GM13977 (cell line): ENCODE measurements around the gene SELE.
"Not testable (repeated sequence)": the region's sequence is repeated elsewhere in the genome, so short reads cannot be mapped to it uniquely, and the experiment has no call there.

ENCODE experiments used
- DNase-seq: peaks from one replicate; pipeline ENCODE4 v3.0.0; 2012; ENCODE audit warnings: low spot score
- in situ Hi-C: fragments of 300-500 bp; cut with MboI; formaldehyde crosslinking; loops from one replicate; pipeline ENCODE4 v1.12.0; 2022; ENCODE audit warnings: low sequenced_read_pairs, low pct_unique_long_range_greater_than_20kb, mixed read lengths, inconsistent platforms; ENCODE audit not compliant: unreplicated experiment
- TF ChIP-seq, protein P1 (sequence below): IDR thresholded peaks from 2 replicates; pipeline ENCODE4 v1.5.1; 2012; ENCODE audit warnings: mild to moderate bottlenecking, control low read depth; ENCODE audit not compliant: insufficient read depth; ENCODE audit errors: extremely low read depth, missing control alignments

The SELE gene

DNA sequence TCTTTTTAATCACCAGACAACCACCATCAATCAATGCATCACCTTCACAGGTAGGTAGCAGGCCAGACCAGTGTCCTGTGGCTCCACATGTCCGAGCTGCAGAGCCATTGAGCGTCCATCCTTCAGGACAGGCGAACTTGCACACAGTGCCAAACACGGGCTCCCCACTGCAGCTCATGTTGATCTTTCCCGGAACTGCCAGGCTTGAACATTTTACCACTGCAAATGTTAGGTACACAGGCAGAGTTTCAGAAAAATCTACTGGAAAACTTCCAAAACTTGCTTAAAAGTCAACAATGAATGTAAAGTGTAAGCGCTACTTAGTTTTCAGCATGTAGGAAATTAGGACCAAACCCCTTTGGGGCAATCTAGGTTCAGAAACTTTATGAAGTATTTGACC, 6.6 kb downstream of the SELE start:
- in situ Hi-C loops = no loop called here

DNA sequence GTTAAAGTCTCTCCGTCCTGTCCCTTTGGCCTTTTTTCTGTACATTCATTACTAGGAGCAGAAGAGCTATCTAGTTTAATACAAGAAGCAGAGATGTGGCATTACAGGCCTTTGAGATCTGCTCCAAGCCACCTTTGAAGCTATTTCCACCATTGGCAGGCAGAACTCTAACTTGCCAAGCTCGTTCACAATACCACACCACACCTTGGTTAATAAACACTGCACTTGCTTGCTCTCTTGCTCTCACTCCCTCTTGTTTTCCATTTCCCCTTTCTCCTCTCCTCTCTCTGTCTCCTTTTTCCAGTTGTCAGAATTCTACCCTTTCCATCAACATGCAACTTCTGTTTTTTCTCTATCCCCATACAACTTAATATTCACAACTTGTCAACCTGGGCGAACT, 7.0 kb downstream of the SELE start:
- DNase-seq = no peak
- TF ChIP-seq, protein P1, sequence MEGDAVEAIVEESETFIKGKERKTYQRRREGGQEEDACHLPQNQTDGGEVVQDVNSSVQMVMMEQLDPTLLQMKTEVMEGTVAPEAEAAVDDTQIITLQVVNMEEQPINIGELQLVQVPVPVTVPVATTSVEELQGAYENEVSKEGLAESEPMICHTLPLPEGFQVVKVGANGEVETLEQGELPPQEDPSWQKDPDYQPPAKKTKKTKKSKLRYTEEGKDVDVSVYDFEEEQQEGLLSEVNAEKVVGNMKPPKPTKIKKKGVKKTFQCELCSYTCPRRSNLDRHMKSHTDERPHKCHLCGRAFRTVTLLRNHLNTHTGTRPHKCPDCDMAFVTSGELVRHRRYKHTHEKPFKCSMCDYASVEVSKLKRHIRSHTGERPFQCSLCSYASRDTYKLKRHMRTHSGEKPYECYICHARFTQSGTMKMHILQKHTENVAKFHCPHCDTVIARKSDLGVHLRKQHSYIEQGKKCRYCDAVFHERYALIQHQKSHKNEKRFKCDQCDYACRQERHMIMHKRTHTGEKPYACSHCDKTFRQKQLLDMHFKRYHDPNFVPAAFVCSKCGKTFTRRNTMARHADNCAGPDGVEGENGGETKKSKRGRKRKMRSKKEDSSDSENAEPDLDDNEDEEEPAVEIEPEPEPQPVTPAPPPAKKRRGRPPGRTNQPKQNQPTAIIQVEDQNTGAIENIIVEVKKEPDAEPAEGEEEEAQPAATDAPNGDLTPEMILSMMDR = no peak
- in situ Hi-C loops = no loop called here

More for the DNA sequence above, 6.6 kb downstream of the SELE start:
- no peak for DNase-seq
- TF ChIP-seq, protein P1 = no peak

DNA sequence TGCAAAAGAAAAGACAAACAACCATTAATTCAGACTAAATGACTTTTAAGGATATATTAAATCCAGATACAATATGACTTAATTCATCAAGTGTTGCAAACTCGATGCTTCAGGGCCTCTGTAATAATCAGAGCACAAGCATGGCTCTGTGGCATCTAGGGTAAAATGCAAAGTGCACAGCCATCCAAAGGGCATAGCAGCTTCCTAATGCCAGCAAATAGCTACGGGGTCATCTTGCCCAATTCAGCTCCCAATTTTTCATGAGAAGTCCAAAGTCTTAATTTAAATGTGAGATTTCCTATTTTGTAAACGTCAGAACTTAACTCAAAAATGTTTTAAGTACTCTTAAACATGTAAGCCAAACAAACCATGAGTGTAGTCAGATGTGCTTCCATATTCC, 7.9 kb downstream of the SELE start:
- TF ChIP-seq, protein P1 = no peak
- DNase-seq = no peak
- in situ Hi-C loops = no loop called here

DNA sequence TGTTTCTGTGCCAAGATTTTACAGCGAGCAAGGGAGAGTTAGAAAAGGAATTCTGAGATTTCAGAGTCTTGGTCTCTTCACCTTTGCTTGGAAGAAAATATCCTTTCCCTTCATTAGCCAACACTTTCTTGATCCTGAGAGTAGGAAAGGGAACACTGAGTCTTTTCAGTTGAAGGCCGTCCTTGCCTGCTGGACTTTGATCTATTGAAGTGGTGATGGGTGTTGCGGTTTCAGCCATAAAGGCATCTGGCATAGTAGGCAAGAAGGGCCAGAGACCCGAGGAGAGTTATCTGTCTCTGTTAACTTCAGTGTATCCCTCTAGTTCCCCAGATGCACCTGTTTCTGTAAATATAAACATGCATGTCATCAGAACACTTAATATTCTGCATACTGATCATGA, 9.7 kb downstream of the SELE start:
- no peak for DNase-seq
- in situ Hi-C loops = no loop called here
- TF ChIP-seq, protein P1 = no peak

DNA sequence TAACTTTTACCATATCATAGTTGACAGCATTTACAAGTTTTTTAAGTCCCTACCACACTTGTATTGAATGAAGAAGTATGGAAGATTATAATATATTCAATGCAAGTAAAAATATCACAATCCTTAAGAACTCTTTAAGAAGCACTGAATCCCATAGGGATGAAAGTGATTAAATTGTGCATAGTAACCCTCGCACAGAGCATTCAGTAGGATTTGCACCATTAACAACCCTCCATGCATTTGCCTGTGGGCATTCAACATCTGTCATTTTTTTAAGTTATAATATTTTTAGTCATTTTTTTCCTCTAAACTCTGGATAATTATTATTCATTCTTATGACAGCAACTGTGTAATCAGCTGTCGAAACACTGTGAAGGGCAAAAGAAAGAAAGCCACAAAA, 10.1 kb downstream of the SELE start:
- in situ Hi-C loops = no loop called here
- no peak for DNase-seq
- TF ChIP-seq, protein P1 = no peak

DNA sequence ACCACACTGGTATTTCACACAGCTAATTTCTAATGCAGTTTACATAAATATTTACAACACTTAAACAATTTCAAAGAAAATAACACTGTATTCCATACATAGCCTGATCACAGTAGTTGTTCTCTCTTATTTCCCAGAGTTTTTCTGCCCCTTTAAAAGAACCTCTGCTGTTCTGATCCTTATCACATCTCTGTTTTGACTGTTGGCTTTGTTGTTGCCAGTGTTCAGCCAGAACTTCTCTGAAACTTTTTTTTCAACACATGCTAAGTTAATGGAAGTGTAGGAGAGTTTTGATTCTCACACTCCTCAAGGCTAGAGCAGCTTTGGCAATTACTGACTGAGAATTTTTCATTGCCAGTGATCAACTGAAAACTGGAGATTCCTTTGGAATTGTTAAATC, 11.1 kb downstream of the SELE start:
- no peak for DNase-seq
- in situ Hi-C loops = no loop called here
- TF ChIP-seq, protein P1 = no peak

DNA sequence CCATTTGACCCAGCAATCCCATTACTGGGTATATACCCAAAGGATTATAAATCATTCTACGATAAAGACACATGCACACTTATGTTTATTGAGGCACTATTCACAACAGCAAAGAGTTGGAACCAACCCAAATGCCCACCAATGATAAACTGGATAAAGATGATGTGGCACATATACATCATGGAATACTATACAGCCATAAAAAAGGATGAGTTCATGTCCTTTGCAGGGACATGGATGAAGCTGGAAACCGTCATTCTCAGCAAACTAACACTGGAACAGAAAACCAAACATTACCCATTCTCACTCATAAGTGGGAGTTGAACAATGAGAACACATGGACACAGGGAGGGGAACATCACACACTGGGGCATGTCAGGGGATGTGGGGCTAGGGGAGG, 18.8 kb downstream of the SELE start:
- DNase-seq, in situ Hi-C loops: not testable (repeated sequence)

DNA sequence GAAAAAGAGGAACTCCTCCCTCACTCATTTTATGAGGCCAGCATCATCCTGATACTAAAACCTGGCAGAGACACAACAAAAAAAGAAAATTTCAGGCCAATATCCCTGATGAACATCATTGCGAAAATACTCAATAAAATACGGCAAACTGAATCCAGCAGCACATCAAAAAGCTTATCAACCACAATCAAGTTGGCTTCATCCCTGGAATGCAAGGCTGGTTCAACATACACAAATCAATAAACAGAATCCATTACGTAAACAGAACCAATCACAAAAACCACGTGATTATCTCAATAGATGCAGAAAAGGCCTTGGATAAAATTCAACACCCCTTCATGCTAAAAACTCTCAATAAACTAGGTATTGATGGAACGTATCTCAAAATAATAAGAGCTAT, 20.8 kb downstream of the SELE start:
- in situ Hi-C loops, DNase-seq: not testable (repeated sequence)
